OCI-LY7 (cell line): ENCODE measurements around the gene NAP1L4. TPM values are rescaled to one million over a fixed set of nuclear protein-coding genes. Genes with fewer than 3 reads are reported as not detected.

Experiments used
- BruUV-seq: library from RNA; stranded (reverse); fragments of 400-500 nt; replicated peaks from 2 replicates; lab custom pipeline; 2021; lab: Mats Ljungman, UMichigan
- CTCF ChIA-PET: fragments of 300-600 bp; sonication (Branson Sonifier 250); formaldehyde crosslinking; loops from one replicate; lab custom pipeline; 2022; ENCODE audit warnings: antibody characterized with exemption; ENCODE audit not compliant: unreplicated experiment; lab: Charles Lee
- POLR2A ChIA-PET: fragments of 300-600 bp; sonication (Branson Sonifier 250); formaldehyde crosslinking; loops from one replicate; lab custom pipeline; 2022; ENCODE audit warnings: antibody characterized with exemption; lab: Charles Lee
- DNase-seq: peaks from one replicate; pipeline ENCODE4 v3.0.0-alpha.2; 2015; ENCODE audit warnings: low spot score
- H2AFZ ChIP-seq: fragments of 200-600 bp; sonication (generic), shearing (Covaris generic); 2 replicates; pipeline ENCODE4 v1.6.1; 2014; ENCODE audit warnings: mild to moderate bottlenecking, antibody characterized with exemption, low read length, moderate library complexity
- H3K27ac ChIP-seq: fragments of 200-600 bp; sonication (generic); 2 replicates; pipeline ENCODE4 v1.5.1; 2014; ENCODE audit warnings: mixed run types, low read depth, mild to moderate bottlenecking, moderate library complexity, low read length, inconsistent platforms; ENCODE audit not compliant: poor library complexity, severe bottlenecking
- H3K36me3 ChIP-seq: fragments of 200-600 bp; sonication (generic); 2 replicates; pipeline ENCODE4 v1.6.1; 2014; ENCODE audit warnings: mild to moderate bottlenecking, antibody characterized with exemption, low read length, moderate library complexity, mixed read lengths; ENCODE audit not compliant: insufficient read depth
- H3K4me1 ChIP-seq: fragments of 200-600 bp; sonication (generic); 2 replicates; pipeline ENCODE4 v1.5.1; 2014; ENCODE audit warnings: mild to moderate bottlenecking, low read length; ENCODE audit not compliant: insufficient read depth, poor library complexity, severe bottlenecking
- H3K4me2 ChIP-seq: fragments of 200-600 bp; sonication (generic); 2 replicates; pipeline ENCODE4 v1.6.1; 2014; ENCODE audit warnings: mild to moderate bottlenecking, low read length
- H3K4me3 ChIP-seq: fragments of 200-600 bp; sonication (generic); 2 replicates; pipeline ENCODE4 v1.5.1; 2014; ENCODE audit warnings: mild to moderate bottlenecking, low read depth, low read length; ENCODE audit not compliant: poor library complexity, severe bottlenecking
- H3K79me2 ChIP-seq: fragments of 200-600 bp; sonication (generic); 2 replicates; pipeline ENCODE4 v1.6.1; 2016; ENCODE audit warnings: low read depth, mild to moderate bottlenecking, low read length, moderate library complexity, mixed read lengths; ENCODE audit not compliant: insufficient read depth
- H3K9me2 ChIP-seq: fragments of 200-600 bp; sonication (generic); 2 replicates; pipeline ENCODE4 v1.6.1; 2016; ENCODE audit warnings: mild to moderate bottlenecking, low read length, mixed read lengths; ENCODE audit not compliant: insufficient read depth
- H3K9me3 ChIP-seq: fragments of 200-600 bp; sonication (generic); 2 replicates; pipeline ENCODE4 v1.6.1; 2014; ENCODE audit warnings: mild to moderate bottlenecking, mixed run types, low read length, mixed read lengths
- H4K20me1 ChIP-seq: fragments of 200-600 bp; sonication (generic); 2 replicates; pipeline ENCODE4 v1.6.1; 2014; ENCODE audit warnings: mild to moderate bottlenecking, antibody characterized with exemption, low read length, moderate library complexity, mixed read lengths; ENCODE audit not compliant: insufficient read depth
- CTCF ChIP-seq: fragments of 200-600 bp; sonication (generic); conservative IDR thresholded peaks from 2 replicates; pipeline ENCODE4 v1.5.1; 2014; ENCODE audit warnings: mild to moderate bottlenecking, antibody characterized with exemption, low read length, moderate library complexity, mixed read lengths
- EZH2phosphoT487 ChIP-seq: fragments of 200-600 bp; sonication (generic); IDR thresholded peaks from 2 replicates; pipeline ENCODE4 v1.6.1; 2018; ENCODE audit warnings: low read depth, borderline replicate concordance, mild to moderate bottlenecking, mixed run types, antibody characterized with exemption, low read length, moderate library complexity, mixed read lengths
- intact Hi-C: fragments of 100-400 bp; cut with micrococcal nuclease; formaldehyde crosslinking; loops from one replicate; pipeline ENCODE4 v1.10.0; 2022; ENCODE audit not compliant: unreplicated experiment
- total RNA-seq, 2 experiments: library from RNA; depleted of rRNA in 1 of 2; stranded (reverse); fragments of >200 nt in 1 of 2; shearing (Covaris generic) in 1 of 2; gene quantifications; 2 replicates each; pipeline ENCODE4 v1.2.3, GENCODE V29; 2014 to 2022

NAP1L4 gene
- total RNA-seq, 2 experiments from 2014 or later: 152 to 183 TPM

GRCh38 chr11:3026803-3027202, 34.7 kb upstream of the NAP1L4 start:
- no peak overlapping the region for H2AFZ ChIP-seq
- CTCF ChIA-PET: no interaction called here
- no peaks in the 10 kb centered on the region for H3K9me2 ChIP-seq
- intact Hi-C loops: no loop called here
- H3K4me2 ChIP-seq: no peak overlapping the region
- DNase-seq: no peak
- POLR2A ChIA-PET: no interaction called here
- H3K36me3 ChIP-seq: peaks cover 59% of the 10 kb centered on the region
- H3K79me2 ChIP-seq: no peaks in the 10 kb centered on the region
- no peaks in the 10 kb centered on the region for H3K9me3 ChIP-seq
- H3K27ac ChIP-seq: no peak overlapping the region
- no TSS peak for BruUV-seq
- no peak for TF ChIP-seq EZH2phosphoT487
- no peak for TF ChIP-seq CTCF
- H4K20me1 ChIP-seq: no peaks in the 10 kb centered on the region
- peaks cover 11% of the 10 kb centered on the region for H3K4me1 ChIP-seq
- no peak overlapping the region for H3K4me3 ChIP-seq

- no peak for DNase-seq
- H3K4me3 ChIP-seq: no peak overlapping the region
- TF ChIP-seq EZH2phosphoT487 (no peak), CTCF (no peak)
- no peaks in the 10 kb centered on the region for H3K9me3 ChIP-seq
- H3K4me1 ChIP-seq: peaks cover 11% of the 10 kb centered on the region
- no peak overlapping the region for H3K27ac ChIP-seq
- CTCF ChIA-PET: no interaction called here
- no peaks in the 10 kb centered on the region for H3K79me2 ChIP-seq
- H2AFZ ChIP-seq: no peak overlapping the region
- H4K20me1 ChIP-seq: no peaks in the 10 kb centered on the region
- POLR2A ChIA-PET: interaction anchor here (0.6 to 0.9 kb wide), 3 partner anchors 9 to 124 kb away, joined by 3 read pairs; no protein-coding TSS in a partner anchor
- BruUV-seq: no TSS peak
- no peaks in the 10 kb centered on the region for H3K9me2 ChIP-seq
- intact Hi-C loops: no loop called here
- H3K4me2 ChIP-seq: no peak overlapping the region
- H3K36me3 ChIP-seq: peaks cover 63% of the 10 kb centered on the region
These were observed 30.9 kb upstream of the NAP1L4 start for GRCh38 chr11:3022982-3023381.

- Histone ChIP-seq H3K9me3 (no peaks in the 10 kb centered on the region), H3K4me1 (peaks cover 11% of the 10 kb centered on the region), H3K4me2 (no peak overlapping the region), H4K20me1 (no peaks in the 10 kb centered on the region), H3K79me2 (no peaks in the 10 kb centered on the region), H3K9me2 (no peaks in the 10 kb centered on the region), H2AFZ (no peak overlapping the region), H3K4me3 (no peak overlapping the region), H3K27ac (no peak overlapping the region), H3K36me3 (peaks cover 68% of the 10 kb centered on the region)
- intact Hi-C loops: no loop called here
- BruUV-seq: no TSS peak
- TF ChIP-seq EZH2phosphoT487: no peak
- TF ChIP-seq CTCF: no peak
- ChIA-PET CTCF (no interaction called here), POLR2A (interaction anchor here (0.6 to 0.9 kb wide), 3 partner anchors 9 to 124 kb away, joined by 3 read pairs; no protein-coding TSS in a partner anchor)
- DNase-seq: peak; percentile 12
These were observed 30.3 kb upstream of the NAP1L4 start for GRCh38 chr11:3022300-3022967.
